Measurements from ENCODE around the gene DCUN1D1. TPM values are rescaled to one million over a fixed set of nuclear protein-coding genes. Genes with fewer than 3 reads are reported as not detected.

Gene DCUN1D1
- total and polyA plus RNA-seq, 2 of the 8 experiments (the other 6 are each of a cell fraction or from before 2014, with no cell fraction given) = 6.8 to 70.3 TPM

GRCh38 chr3:182911782-182912111 is 68.6 kb downstream of the DCUN1D1 start:
- H4K8ac ChIP-seq (ENCODE audit: extremely low read depth, insufficient read depth, low read length) = no peak overlapping the region
- no peaks in the 10 kb centered on the region for H3K23me2 ChIP-seq (ENCODE audit: low read depth, low read length)
- H3K56ac ChIP-seq (replicated peaks; ENCODE audit: insufficient read length, low read depth, low read length) = no peak overlapping the region
- DNase-seq (ENCODE audit: low read depth in 1 of 2, low spot score in 2 of 2) (no peak), FAIRE-seq (peak; percentile 28)
- ChIA-PET POLR2A (ENCODE audit: partially characterized antibody) (no interaction called here), CTCF (ENCODE audit: partially characterized antibody) (interaction anchor here (0.6 to 4.2 kb wide), 6 partner anchors 9 to 174 kb away, joined by 3 to 23 read pairs (median 4); no protein-coding TSS in a partner anchor)
- H3K79me2 ChIP-seq (ENCODE audit: control insufficient read depth in 1 of 2, insufficient read depth in 2 of 2, low read length in 2 of 2) = no peaks in the 10 kb centered on the region
- no peak overlapping the region for H3K4me2 ChIP-seq (ENCODE audit: insufficient read depth in 1 of 2, low read depth in 2 of 2, low read length in 2 of 2)
- no peak overlapping the region for H2AK5ac ChIP-seq (ENCODE audit: low read depth, low read length)
- H3K4me3 ChIP-seq (ENCODE audit: extremely low read depth in 1 of 4, insufficient read depth in 2 of 4, low read depth in 3 of 4, low read length in 4 of 4) = no peak overlapping the region
- H4K20me1 ChIP-seq (replicated peaks in 1 of 2; ENCODE audit: control insufficient read depth in 1 of 2, insufficient read depth in 2 of 2, low read length in 2 of 2) = no peaks in the 10 kb centered on the region
- no peak overlapping the region for H2BK20ac ChIP-seq (ENCODE audit: low read length)
- no peaks in the 10 kb centered on the region; a peak in 1 of 8 replicates for H3K36me3 ChIP-seq (ENCODE audit: control insufficient read depth in 2 of 4, insufficient read depth in 4 of 4, low read length in 3 of 4)
- H2BK15ac ChIP-seq (ENCODE audit: low read length) = no peak overlapping the region
- no peak overlapping the region for H3K27ac ChIP-seq (ENCODE audit: low read depth, low read length)
- H3K4me1 ChIP-seq (replicated peaks in 1 of 4; ENCODE audit: control insufficient read depth in 3 of 4, insufficient read depth in 4 of 4, low read length in 3 of 4) = peaks cover 0 to 2% (median 1%) of the 10 kb centered on the region in 4 experiments; a peak in 2 of 7 replicates
- H2BK120ac ChIP-seq (replicated peaks; ENCODE audit: low read depth, low read length) = no peak overlapping the region
- H3K4ac ChIP-seq (replicated peaks; ENCODE audit: insufficient read length, low read depth, low read length) = no peak overlapping the region
- H3K79me1 ChIP-seq (ENCODE audit: low read depth, low read length) = no peaks in the 10 kb centered on the region
- H4K5ac ChIP-seq (ENCODE audit: insufficient read length, low read depth, low read length) = peak overlapping the region; percentile 26
- H2BK5ac ChIP-seq (ENCODE audit: low read depth, low read length) = no peak overlapping the region
- WGBS, 2 experiments (ENCODE audit: extremely low coverage in 1 of 2, insufficient coverage in 1 of 2, insufficient read length in 1 of 2, insufficient replicate concordance in 2 of 2, low coverage in 1 of 2, low lambda C conversion rate in 2 of 2, missing lambda C conversion rate in 1 of 2) = 92% methylated on average over 5 of the region's 5 CpGs; no CpG with 5 or more reads in 1 of the 2 experiments
- H2AFZ ChIP-seq (ENCODE audit: low read length) = no peak overlapping the region
- H2BK12ac ChIP-seq (ENCODE audit: low read depth, low read length) = no peak overlapping the region
- no peak overlapping the region for H3K9ac ChIP-seq (replicated peaks in 1 of 4; ENCODE audit: extremely low read depth in 1 of 4, low read depth in 3 of 4, low read length in 3 of 4)
- no peak overlapping the region for H4K91ac ChIP-seq (replicated peaks; ENCODE audit: insufficient read length, low read length)
- H3K23ac ChIP-seq (ENCODE audit: insufficient read length) = no peak overlapping the region
- H3K9me3 ChIP-seq (ENCODE audit: insufficient read depth in 2 of 2, low read depth in 1 of 2, low read length in 1 of 2) = no peaks in the 10 kb centered on the region
- TF ChIP-seq SIN3A (conservative IDR thresholded peaks at IDR 0.05 in 1 of 2, IDR thresholded peaks at IDR 0.05 in 1 of 2; ENCODE audit: low read depth in 1 of 2, low read length in 2 of 2) (no peak), CBX8 (IDR thresholded peaks at IDR 0.05; ENCODE audit: borderline replicate concordance, low read depth, low read length) (no peak), BRCA1 (IDR thresholded peaks at IDR 0.05; ENCODE audit: low read depth, low read length) (no peak), TBP (IDR thresholded peaks at IDR 0.05; ENCODE audit: low read depth, low read length) (peak; percentile 76)
- H3K14ac ChIP-seq (ENCODE audit: insufficient read length) = no peak overlapping the region
- H3K27me3 ChIP-seq (replicated peaks in 1 of 4; ENCODE audit: control insufficient read depth in 3 of 4, extremely low read depth in 1 of 4, insufficient read depth in 3 of 4, low read length in 3 of 4) = no peaks in the 10 kb centered on the region
- no peak overlapping the region for H3K18ac ChIP-seq (ENCODE audit: extremely low read depth, low read length)
